MM.1S (cell line): ENCODE measurements around the gene LRRC23.

ENCODE experiments used
- DNase-seq: peaks from one replicate; pipeline ENCODE4 v3.0.0-alpha.2; 2015
- H2AFZ ChIP-seq: fragments of 300-600 bp; sonication (generic); 2 replicates; pipeline ENCODE4 v1.6.0; 2016; ENCODE audit warnings: antibody characterized with exemption, low read length
- H3F3A ChIP-seq: fragments of 300-600 bp; sonication (generic); 2 replicates; pipeline ENCODE4 v1.6.1; 2016; ENCODE audit warnings: mild to moderate bottlenecking, antibody characterized with exemption, low read length, moderate library complexity, mixed read lengths; ENCODE audit not compliant: insufficient read depth
- H3K27ac ChIP-seq: fragments of 300-600 bp; sonication (generic); 2 replicates; pipeline ENCODE4 v1.5.1; 2016; ENCODE audit warnings: mild to moderate bottlenecking, low read length
- H3K27me3 ChIP-seq: fragments of 300-600 bp; sonication (generic); replicated peaks from 2 replicates; pipeline ENCODE4 v1.6.0; 2016; ENCODE audit warnings: low read length; ENCODE audit not compliant: insufficient read depth
- H3K36me3 ChIP-seq: fragments of 300-600 bp; sonication (generic); replicated peaks from 2 replicates; pipeline ENCODE4 v1.6.1; 2016; ENCODE audit warnings: mild to moderate bottlenecking, low read length, mixed read lengths; ENCODE audit not compliant: insufficient read depth
- H3K4me1 ChIP-seq: fragments of 300-600 bp; sonication (generic); 2 replicates; pipeline ENCODE4 v1.6.1; 2016; ENCODE audit warnings: low read length, mixed read lengths
- H3K4me2 ChIP-seq: fragments of 300-600 bp; sonication (generic); 2 replicates; pipeline ENCODE4 v1.6.0; 2016; ENCODE audit warnings: low read depth, low read length
- H3K4me3 ChIP-seq: fragments of 300-600 bp; sonication (generic); 2 replicates; pipeline ENCODE4 v1.5.1; 2016; ENCODE audit warnings: low read length, mixed read lengths
- H3K79me2 ChIP-seq: fragments of 300-600 bp; sonication (generic); 2 replicates; pipeline ENCODE4 v1.6.1; 2016; ENCODE audit warnings: mixed run types, low read length, mixed read lengths
- H3K9ac ChIP-seq: fragments of 300-600 bp; sonication (generic); 2 replicates; pipeline ENCODE4 v1.6.1; 2016; ENCODE audit warnings: low read length, mixed read lengths
- H3K9me2 ChIP-seq: fragments of 300-600 bp; sonication (generic); replicated peaks from 2 replicates; pipeline ENCODE4 v1.6.1; 2016; ENCODE audit warnings: mild to moderate bottlenecking, low read length, mixed read lengths; ENCODE audit not compliant: insufficient read depth
- H3K9me3 ChIP-seq: fragments of 300-600 bp; sonication (generic); replicated peaks from 2 replicates; pipeline ENCODE4 v1.6.1; 2016; ENCODE audit warnings: mild to moderate bottlenecking, low read length, mixed read lengths; ENCODE audit not compliant: insufficient read depth
- H4K20me1 ChIP-seq: fragments of 300-600 bp; sonication (generic); 2 replicates; pipeline ENCODE4 v1.6.1; 2016; ENCODE audit warnings: mild to moderate bottlenecking, low read length, moderate library complexity, mixed read lengths; ENCODE audit not compliant: insufficient read depth
- EZH2 ChIP-seq: fragments of 300-600 bp; sonication (generic); optimal IDR thresholded peaks from 2 replicates; pipeline ENCODE3; 2017; ENCODE audit warnings: low read depth, mild to moderate bottlenecking, antibody characterized with exemption, low read length, mixed read lengths
- EZH2phosphoT487 ChIP-seq: fragments of 300-600 bp; sonication (generic); IDR thresholded peaks from 2 replicates; pipeline ENCODE4 v1.6.1; 2018; ENCODE audit warnings: antibody characterized with exemption, low read length
- TF ChIP-seq, protein P1 (sequence below): fragments of 300-600 bp; sonication (generic); IDR thresholded peaks from 2 replicates; pipeline ENCODE4 v1.5.1; 2016; ENCODE audit warnings: antibody characterized with exemption, low read length, mixed read lengths

The LRRC23 gene, protein sequence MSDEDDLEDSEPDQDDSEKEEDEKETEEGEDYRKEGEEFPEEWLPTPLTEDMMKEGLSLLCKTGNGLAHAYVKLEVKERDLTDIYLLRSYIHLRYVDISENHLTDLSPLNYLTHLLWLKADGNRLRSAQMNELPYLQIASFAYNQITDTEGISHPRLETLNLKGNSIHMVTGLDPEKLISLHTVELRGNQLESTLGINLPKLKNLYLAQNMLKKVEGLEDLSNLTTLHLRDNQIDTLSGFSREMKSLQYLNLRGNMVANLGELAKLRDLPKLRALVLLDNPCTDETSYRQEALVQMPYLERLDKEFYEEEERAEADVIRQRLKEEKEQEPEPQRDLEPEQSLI

DNA sequence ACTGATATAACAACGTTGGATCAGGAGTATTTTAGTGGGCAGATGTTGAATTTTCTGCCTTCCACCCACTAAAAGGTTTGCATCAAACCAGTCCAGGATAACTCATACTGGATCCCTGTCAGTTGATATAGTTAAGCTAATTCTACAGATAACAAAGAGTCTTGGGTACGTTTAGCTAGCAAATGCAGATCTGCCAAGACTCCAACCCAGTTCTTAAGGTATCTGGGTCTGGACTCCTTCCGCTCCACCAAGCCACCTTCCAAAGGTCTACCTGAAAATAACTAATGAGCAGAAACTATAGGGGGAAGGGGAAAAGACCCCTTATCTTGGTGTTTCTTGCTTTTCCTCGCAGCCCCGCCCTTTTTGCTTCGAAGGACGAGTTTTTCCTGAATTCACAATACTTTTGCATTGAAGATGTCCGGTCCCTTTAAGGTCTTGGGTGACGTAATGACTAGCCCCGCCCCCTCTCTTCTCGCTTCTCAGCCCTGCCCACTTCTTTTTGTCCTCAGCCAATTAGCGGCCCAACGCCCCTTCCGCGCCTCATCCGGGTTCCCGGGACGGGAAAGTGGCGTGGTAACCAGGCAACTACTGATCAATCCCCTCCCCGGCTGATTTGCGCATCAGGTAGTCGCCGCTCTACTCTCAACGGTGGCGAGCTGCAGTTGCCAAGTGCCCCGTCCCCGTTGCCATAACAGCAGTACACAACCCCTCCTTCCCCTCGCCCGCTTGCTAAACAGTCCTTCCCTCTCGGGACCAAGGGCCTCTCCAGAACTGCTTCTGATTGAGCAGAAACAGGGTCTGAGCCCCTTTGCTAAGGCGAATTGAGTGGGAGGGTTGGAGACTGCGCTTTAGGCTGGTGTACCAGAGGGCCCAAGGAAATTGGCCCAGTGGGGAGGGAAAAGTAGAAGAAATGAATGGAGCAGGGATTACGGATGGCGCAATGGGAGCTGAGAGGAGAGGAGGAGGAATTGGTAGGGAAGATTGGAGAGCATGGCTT lies at the start of gene LRRC23:
Gene LRRC23, plus strand, starts transcription at position 543 of the 997 bp plus-strand sequence. CDS start 812 bp downstream, outside the sequence.
- Histone ChIP-seq H3F3A (no peaks in the 10 kb centered on the region), H3K9me3 (no peaks in the 10 kb centered on the region), H3K27me3 (no peaks in the 10 kb centered on the region), H3K79me2 (no peaks in the 10 kb centered on the region), H3K4me3 (peak within 1 kb of the TSS; percentile 76), H3K36me3 (no peaks in the 10 kb centered on the region), H2AFZ (peak within 1 kb of the TSS; percentile 71), H3K27ac (peak within 1 kb of the TSS; percentile 48), H3K4me2 (peak within 1 kb of the TSS; percentile 83), H3K4me1 (peaks cover 11% of the 10 kb centered on the region), H4K20me1 (no peaks in the 10 kb centered on the region), H3K9ac (peak within 1 kb of the TSS; percentile 75), H3K9me2 (no peaks in the 10 kb centered on the region)
- TF ChIP-seq EZH2 (no peak), EZH2phosphoT487 (no peak)
- TF ChIP-seq, protein P1, sequence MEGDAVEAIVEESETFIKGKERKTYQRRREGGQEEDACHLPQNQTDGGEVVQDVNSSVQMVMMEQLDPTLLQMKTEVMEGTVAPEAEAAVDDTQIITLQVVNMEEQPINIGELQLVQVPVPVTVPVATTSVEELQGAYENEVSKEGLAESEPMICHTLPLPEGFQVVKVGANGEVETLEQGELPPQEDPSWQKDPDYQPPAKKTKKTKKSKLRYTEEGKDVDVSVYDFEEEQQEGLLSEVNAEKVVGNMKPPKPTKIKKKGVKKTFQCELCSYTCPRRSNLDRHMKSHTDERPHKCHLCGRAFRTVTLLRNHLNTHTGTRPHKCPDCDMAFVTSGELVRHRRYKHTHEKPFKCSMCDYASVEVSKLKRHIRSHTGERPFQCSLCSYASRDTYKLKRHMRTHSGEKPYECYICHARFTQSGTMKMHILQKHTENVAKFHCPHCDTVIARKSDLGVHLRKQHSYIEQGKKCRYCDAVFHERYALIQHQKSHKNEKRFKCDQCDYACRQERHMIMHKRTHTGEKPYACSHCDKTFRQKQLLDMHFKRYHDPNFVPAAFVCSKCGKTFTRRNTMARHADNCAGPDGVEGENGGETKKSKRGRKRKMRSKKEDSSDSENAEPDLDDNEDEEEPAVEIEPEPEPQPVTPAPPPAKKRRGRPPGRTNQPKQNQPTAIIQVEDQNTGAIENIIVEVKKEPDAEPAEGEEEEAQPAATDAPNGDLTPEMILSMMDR = no peak
- peak; percentile 97 for DNase-seq

DNA sequence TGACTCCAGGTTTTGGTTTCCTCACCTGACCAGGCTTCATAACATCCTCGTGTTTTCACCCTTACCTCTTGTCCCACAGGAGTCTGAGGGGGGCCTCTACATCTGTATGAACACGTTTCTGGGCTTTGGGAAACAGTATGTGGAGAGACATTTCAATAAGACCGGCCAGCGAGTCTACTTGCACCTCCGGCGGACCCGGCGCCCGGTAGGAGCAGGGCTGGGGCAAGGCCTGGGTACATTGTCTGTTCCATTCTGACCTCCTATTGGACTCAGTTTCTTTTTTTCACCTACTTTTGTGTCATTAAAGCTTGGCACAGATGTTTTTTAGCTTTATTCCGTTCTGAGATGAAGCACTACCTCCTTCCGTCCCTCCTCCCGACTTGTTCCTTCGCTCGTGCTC lies 49.3 kb upstream of the LRRC23 start:
- Histone ChIP-seq H3K27ac (no peak overlapping the region), H3K27me3 (no peaks in the 10 kb centered on the region), H3K4me1 (peaks cover 15% of the 10 kb centered on the region), H3K9me3 (no peaks in the 10 kb centered on the region), H3K79me2 (peaks cover 44% of the 10 kb centered on the region), H3K4me3 (no peak overlapping the region), H3K36me3 (peaks cover 12% of the 10 kb centered on the region), H2AFZ (no peak overlapping the region), H3K9me2 (no peaks in the 10 kb centered on the region), H3K9ac (no peak overlapping the region), H4K20me1 (no peaks in the 10 kb centered on the region), H3F3A (peaks cover 10% of the 10 kb centered on the region), H3K4me2 (no peak overlapping the region)
- no peak for DNase-seq
- TF ChIP-seq EZH2 (no peak), EZH2phosphoT487 (no peak)
- TF ChIP-seq, protein P1 = no peak

DNA sequence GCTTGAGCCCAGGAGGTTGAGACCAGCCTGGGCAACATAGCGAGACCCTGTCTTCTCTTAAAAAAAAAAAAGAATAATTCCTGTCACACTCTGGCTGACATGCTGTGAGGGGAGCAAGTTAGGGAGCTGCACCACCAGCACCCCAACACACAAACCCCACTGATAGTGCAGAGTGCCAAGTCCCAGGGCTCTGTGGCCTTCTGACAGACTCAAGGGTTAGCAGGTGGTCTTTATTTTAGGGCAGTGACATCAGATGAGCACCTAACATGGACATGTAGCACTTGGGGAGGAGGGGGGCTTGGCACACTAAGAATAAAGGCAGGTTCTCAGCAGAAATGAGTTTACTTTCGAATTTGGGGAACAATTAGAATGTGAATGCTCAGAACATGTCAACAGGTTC lies 45.8 kb upstream of the LRRC23 start:
- Histone ChIP-seq H3K4me1 (peaks cover 4% of the 10 kb centered on the region), H3K4me2 (no peak overlapping the region), H2AFZ (no peak overlapping the region), H3K9me3 (no peaks in the 10 kb centered on the region), H4K20me1 (no peaks in the 10 kb centered on the region), H3K9ac (no peak overlapping the region), H3K27ac (no peak overlapping the region), H3K9me2 (no peaks in the 10 kb centered on the region), H3K36me3 (peaks cover 17% of the 10 kb centered on the region), H3K4me3 (no peak overlapping the region), H3F3A (no peaks in the 10 kb centered on the region), H3K79me2 (peaks cover 26% of the 10 kb centered on the region), H3K27me3 (no peaks in the 10 kb centered on the region)
- DNase-seq = no peak
- TF ChIP-seq, protein P1 = no peak
- TF ChIP-seq EZH2 (no peak), EZH2phosphoT487 (no peak)
